ENCODE measurements around the gene ABCA13.

ABCA13 gene

DNA sequence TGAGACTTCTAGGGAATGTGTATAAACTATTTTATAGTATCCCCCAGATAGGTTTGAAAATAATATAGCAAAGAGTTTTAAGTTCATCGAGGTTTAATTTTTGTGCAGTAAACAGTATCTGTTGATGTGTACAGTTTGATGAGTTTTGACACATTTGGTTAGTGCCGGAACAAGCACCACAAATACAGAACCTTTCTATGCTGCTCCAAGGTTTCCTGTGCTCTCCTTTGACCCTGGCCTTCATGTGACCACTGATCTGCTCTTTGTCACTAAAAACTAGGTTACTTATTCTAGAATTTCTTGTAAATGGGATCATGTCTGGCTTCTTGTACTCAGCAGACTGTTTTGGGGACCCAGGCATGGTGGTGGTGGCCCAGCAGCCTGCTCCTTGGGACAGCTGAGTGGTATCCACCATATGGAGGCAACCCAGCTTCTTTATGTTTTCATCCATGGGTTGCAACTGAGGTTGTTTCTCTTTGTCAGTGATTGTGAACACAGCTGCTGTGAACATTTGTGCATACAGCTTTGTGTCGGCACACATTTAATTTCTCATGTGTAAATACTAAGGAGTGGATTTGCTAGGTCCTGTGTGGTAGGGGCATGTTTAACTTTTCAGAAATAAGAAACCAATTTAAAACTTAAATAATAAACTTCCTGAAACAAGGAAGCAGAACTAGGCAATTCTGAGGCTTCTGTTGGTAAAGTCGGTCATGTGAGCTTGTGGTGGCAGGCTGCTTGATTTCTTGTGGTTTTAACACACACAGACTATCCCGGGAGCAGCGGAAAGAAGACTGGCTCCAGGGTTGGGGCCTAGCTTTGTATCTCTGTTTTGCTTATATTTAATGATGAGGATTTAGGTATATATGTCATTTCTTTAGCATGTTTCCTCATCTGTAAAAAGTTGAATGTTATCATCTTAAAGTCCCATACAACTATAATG is 219.4 kb downstream of the ABCA13 start:
- no peak overlapping the region for H3K4me3 ChIP-seq (ENCODE audit: low read depth, low read length)
- CTCF ChIA-PET = no interaction called here

More for the DNA sequence above, 219.4 kb downstream of the ABCA13 start:
- TF ChIP-seq MEIS1 (CRISPR knock-in tag; IDR thresholded peaks at IDR 0.05; ENCODE audit: borderline replicate concordance) (no peak), SETDB1 (IDR thresholded peaks at IDR 0.05; ENCODE audit: insufficient read length, low read length) (no peak), ZFP69B (tag by site-specific recombination; IDR thresholded peaks at IDR 0.05) (no peak), ZNF830 (tag by site-specific recombination; IDR thresholded peaks at IDR 0.05; ENCODE audit: low read depth) (no peak), KLF10 (tag by site-specific recombination; IDR thresholded peaks at IDR 0.05) (no peak), ZEB2 (tag by site-specific recombination; IDR thresholded peaks at IDR 0.05) (no peak), ZNF664 (tag by site-specific recombination; IDR thresholded peaks at IDR 0.05) (no peak), RBAK (tag by site-specific recombination; IDR thresholded peaks at IDR 0.05) (no peak), KLF7 (tag by site-specific recombination; IDR thresholded peaks at IDR 0.05; ENCODE audit: borderline replicate concordance) (no peak), ZNF654 (tag by site-specific recombination; IDR thresholded peaks at IDR 0.05; ENCODE audit: low read depth) (no peak), EGR2 (tag by site-specific recombination; IDR thresholded peaks at IDR 0.05; ENCODE audit: low read depth) (no peak)
- TF ChIP-seq, protein P1, sequence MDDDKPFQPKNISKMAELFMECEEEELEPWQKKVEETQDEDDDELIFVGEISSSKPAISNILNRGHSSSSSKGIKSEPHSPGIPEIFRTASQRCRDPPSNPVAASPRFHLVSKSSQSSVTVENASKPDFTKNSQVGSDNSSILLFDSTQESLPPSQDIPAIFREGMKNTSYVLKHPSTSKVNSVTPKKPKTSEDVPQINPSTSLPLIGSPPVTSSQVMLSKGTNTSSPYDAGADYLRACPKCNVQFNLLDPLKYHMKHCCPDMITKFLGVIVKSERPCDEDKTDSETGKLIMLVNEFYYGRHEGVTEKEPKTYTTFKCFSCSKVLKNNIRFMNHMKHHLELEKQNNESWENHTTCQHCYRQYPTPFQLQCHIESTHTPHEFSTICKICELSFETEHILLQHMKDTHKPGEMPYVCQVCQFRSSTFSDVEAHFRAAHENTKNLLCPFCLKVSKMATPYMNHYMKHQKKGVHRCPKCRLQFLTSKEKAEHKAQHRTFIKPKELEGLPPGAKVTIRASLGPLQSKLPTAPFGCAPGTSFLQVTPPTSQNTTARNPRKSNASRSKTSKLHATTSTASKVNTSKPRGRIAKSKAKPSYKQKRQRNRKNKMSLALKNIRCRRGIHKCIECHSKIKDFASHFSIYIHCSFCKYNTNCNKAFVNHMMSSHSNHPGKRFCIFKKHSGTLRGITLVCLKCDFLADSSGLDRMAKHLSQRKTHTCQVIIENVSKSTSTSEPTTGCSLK (tag by site-specific recombination; IDR thresholded peaks at IDR 0.05) = no peak
- TF ChIP-seq, protein P2, sequence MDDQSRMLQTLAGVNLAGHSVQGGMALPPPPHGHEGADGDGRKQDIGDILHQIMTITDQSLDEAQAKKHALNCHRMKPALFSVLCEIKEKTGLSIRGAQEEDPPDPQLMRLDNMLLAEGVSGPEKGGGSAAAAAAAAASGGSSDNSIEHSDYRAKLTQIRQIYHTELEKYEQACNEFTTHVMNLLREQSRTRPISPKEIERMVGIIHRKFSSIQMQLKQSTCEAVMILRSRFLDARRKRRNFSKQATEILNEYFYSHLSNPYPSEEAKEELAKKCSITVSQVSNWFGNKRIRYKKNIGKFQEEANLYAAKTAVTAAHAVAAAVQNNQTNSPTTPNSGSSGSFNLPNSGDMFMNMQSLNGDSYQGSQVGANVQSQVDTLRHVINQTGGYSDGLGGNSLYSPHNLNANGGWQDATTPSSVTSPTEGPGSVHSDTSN (CRISPR knock-in tag; IDR thresholded peaks at IDR 0.05) = no peak
- TF ChIP-seq, protein P3, sequence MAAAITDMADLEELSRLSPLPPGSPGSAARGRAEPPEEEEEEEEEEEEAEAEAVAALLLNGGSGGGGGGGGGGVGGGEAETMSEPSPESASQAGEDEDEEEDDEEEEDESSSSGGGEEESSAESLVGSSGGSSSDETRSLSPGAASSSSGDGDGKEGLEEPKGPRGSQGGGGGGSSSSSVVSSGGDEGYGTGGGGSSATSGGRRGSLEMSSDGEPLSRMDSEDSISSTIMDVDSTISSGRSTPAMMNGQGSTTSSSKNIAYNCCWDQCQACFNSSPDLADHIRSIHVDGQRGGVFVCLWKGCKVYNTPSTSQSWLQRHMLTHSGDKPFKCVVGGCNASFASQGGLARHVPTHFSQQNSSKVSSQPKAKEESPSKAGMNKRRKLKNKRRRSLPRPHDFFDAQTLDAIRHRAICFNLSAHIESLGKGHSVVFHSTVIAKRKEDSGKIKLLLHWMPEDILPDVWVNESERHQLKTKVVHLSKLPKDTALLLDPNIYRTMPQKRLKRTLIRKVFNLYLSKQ (tag by site-specific recombination; IDR thresholded peaks at IDR 0.05; ENCODE audit: borderline replicate concordance) = no peak
- TF ChIP-seq, protein P4, sequence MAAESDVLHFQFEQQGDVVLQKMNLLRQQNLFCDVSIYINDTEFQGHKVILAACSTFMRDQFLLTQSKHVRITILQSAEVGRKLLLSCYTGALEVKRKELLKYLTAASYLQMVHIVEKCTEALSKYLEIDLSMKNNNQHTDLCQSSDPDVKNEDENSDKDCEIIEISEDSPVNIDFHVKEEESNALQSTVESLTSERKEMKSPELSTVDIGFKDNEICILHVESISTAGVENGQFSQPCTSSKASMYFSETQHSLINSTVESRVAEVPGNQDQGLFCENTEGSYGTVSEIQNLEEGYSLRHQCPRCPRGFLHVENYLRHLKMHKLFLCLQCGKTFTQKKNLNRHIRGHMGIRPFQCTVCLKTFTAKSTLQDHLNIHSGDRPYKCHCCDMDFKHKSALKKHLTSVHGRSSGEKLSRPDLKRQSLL (tag by site-specific recombination; IDR thresholded peaks at IDR 0.05) = no peak
- TF ChIP-seq, protein P5, sequence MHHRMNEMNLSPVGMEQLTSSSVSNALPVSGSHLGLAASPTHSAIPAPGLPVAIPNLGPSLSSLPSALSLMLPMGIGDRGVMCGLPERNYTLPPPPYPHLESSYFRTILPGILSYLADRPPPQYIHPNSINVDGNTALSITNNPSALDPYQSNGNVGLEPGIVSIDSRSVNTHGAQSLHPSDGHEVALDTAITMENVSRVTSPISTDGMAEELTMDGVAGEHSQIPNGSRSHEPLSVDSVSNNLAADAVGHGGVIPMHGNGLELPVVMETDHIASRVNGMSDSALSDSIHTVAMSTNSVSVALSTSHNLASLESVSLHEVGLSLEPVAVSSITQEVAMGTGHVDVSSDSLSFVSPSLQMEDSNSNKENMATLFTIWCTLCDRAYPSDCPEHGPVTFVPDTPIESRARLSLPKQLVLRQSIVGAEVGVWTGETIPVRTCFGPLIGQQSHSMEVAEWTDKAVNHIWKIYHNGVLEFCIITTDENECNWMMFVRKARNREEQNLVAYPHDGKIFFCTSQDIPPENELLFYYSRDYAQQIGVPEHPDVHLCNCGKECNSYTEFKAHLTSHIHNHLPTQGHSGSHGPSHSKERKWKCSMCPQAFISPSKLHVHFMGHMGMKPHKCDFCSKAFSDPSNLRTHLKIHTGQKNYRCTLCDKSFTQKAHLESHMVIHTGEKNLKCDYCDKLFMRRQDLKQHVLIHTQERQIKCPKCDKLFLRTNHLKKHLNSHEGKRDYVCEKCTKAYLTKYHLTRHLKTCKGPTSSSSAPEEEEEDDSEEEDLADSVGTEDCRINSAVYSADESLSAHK (tag by site-specific recombination; IDR thresholded peaks at IDR 0.05) = no peak
- TF ChIP-seq, protein P6, sequence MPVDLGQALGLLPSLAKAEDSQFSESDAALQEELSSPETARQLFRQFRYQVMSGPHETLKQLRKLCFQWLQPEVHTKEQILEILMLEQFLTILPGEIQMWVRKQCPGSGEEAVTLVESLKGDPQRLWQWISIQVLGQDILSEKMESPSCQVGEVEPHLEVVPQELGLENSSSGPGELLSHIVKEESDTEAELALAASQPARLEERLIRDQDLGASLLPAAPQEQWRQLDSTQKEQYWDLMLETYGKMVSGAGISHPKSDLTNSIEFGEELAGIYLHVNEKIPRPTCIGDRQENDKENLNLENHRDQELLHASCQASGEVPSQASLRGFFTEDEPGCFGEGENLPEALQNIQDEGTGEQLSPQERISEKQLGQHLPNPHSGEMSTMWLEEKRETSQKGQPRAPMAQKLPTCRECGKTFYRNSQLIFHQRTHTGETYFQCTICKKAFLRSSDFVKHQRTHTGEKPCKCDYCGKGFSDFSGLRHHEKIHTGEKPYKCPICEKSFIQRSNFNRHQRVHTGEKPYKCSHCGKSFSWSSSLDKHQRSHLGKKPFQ (tag by site-specific recombination; IDR thresholded peaks at IDR 0.05) = no peak
- TF ChIP-seq, protein P7, sequence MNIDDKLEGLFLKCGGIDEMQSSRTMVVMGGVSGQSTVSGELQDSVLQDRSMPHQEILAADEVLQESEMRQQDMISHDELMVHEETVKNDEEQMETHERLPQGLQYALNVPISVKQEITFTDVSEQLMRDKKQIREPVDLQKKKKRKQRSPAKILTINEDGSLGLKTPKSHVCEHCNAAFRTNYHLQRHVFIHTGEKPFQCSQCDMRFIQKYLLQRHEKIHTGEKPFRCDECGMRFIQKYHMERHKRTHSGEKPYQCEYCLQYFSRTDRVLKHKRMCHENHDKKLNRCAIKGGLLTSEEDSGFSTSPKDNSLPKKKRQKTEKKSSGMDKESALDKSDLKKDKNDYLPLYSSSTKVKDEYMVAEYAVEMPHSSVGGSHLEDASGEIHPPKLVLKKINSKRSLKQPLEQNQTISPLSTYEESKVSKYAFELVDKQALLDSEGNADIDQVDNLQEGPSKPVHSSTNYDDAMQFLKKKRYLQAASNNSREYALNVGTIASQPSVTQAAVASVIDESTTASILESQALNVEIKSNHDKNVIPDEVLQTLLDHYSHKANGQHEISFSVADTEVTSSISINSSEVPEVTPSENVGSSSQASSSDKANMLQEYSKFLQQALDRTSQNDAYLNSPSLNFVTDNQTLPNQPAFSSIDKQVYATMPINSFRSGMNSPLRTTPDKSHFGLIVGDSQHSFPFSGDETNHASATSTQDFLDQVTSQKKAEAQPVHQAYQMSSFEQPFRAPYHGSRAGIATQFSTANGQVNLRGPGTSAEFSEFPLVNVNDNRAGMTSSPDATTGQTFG (tag by site-specific recombination; IDR thresholded peaks at IDR 0.05; ENCODE audit: borderline replicate concordance) = no peak
- Histone ChIP-seq H3K9me3 (ENCODE audit: control insufficient read depth, insufficient read depth, low read depth, low read length) (no peaks in the 10 kb centered on the region), H3K27ac (ENCODE audit: extremely low read depth, low read depth, low read length) (no peak overlapping the region), H3K4me1 (ENCODE audit: control insufficient read depth, insufficient read depth, low read length) (no peaks in the 10 kb centered on the region), H3K36me3 (ENCODE audit: control insufficient read depth in 2 of 2, insufficient read depth in 1 of 2, low read length in 2 of 2) (no peaks in the 10 kb centered on the region)
- POLR2A ChIA-PET = no interaction called here
